ENCODE data around the gene GSK3B.
A peak's percentile ranks its signal among the peaks of the same experiment; 100 is the strongest.

GSK3B gene

GRCh38 chr3:120113128-120114116 is 19.2 kb upstream of the GSK3B start:
- Mint-ChIP-seq H3K9me3 (peaks cover 10% of the 10 kb centered on the region), H3K4me1 (no peaks in the 10 kb centered on the region), H3K36me3 (ENCODE audit: low read depth) (peaks cover 3% of the 10 kb centered on the region), H3K27me3 (no peaks in the 10 kb centered on the region), H3K4me3 (no peak overlapping the region), H3K27ac (no peak overlapping the region)
- DNase-seq (no peak), ATAC-seq (no peak)

DNA sequence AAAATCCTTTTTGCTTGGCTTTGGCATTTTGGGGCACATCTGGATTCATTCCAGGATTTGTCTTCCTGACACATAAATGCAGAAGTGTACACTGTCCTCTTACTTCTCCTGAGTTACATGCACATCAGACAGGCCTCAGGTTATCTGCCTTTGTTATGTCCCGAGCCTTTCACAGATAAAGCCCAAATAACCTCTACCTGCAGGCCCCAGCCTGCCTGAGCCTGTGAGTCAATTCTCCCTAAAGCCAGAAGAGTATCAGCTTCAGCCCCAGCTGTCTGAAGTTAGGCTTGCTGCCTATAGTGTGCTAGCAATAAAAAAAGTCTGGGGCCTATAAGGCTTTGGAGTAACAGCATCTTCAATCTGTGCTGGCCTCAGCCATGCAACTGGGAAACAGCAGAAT is 17.7 kb upstream of the GSK3B start:
- Mint-ChIP-seq H3K27me3 (no peaks in the 10 kb centered on the region), H3K9me3 (peaks cover 2% of the 10 kb centered on the region), H3K4me3 (no peak overlapping the region), H3K4me1 (no peaks in the 10 kb centered on the region), H3K27ac (no peak overlapping the region), H3K36me3 (ENCODE audit: low read depth) (peaks cover under 1% of the 10 kb centered on the region)
- ATAC-seq (no peak), DNase-seq (no peak)

GRCh38 chr3:120103276-120103675 is 9.0 kb upstream of the GSK3B start:
- Mint-ChIP-seq H3K4me3 (no peak overlapping the region), H3K36me3 (ENCODE audit: low read depth) (peaks cover 18% of the 10 kb centered on the region), H3K27me3 (no peaks in the 10 kb centered on the region), H3K9me3 (no peaks in the 10 kb centered on the region), H3K27ac (no peak overlapping the region), H3K4me1 (peaks cover 9% of the 10 kb centered on the region)
- DNase-seq, result no peak
- ATAC-seq, result no peak

GRCh38 chr3:120102674-120103073 is 8.4 kb upstream of the GSK3B start:
- no peaks in the 10 kb centered on the region for H3K9me3 Mint-ChIP-seq
- peaks cover 9% of the 10 kb centered on the region for H3K4me1 Mint-ChIP-seq
- DNase-seq (no peak), ATAC-seq (no peak)
- no peak overlapping the region for H3K27ac Mint-ChIP-seq
- H3K36me3 Mint-ChIP-seq (ENCODE audit: low read depth), result peaks cover 18% of the 10 kb centered on the region
- no peaks in the 10 kb centered on the region for H3K27me3 Mint-ChIP-seq
- H3K4me3 Mint-ChIP-seq, result no peak overlapping the region

- Mint-ChIP-seq H3K27me3 (no peaks in the 10 kb centered on the region), H3K9me3 (no peaks in the 10 kb centered on the region), H3K27ac (no peak overlapping the region), H3K36me3 (ENCODE audit: low read depth) (peaks cover 19% of the 10 kb centered on the region), H3K4me3 (no peak overlapping the region), H3K4me1 (peaks cover 11% of the 10 kb centered on the region)
- ATAC-seq (no peak), DNase-seq (no peak)
Measured at GRCh38 chr3:120102232-120102631, 8.0 kb upstream of the GSK3B start.

GRCh38 chr3:120101624-120102023 is 7.4 kb upstream of the GSK3B start:
- no peaks in the 10 kb centered on the region for H3K27me3 Mint-ChIP-seq

GRCh38 chr3:120100711-120101110 is 6.5 kb upstream of the GSK3B start:
- H3K9me3 Mint-ChIP-seq, result no peaks in the 10 kb centered on the region
- no peak for ATAC-seq
- peaks cover 21% of the 10 kb centered on the region for H3K36me3 Mint-ChIP-seq (ENCODE audit: low read depth)
- DNase-seq, result no peak
- H3K27ac Mint-ChIP-seq, result peak overlapping the region; percentile 4
- H3K4me3 Mint-ChIP-seq, result no peak overlapping the region
- peaks cover 25% of the 10 kb centered on the region for H3K4me1 Mint-ChIP-seq
- H3K27me3 Mint-ChIP-seq, result no peaks in the 10 kb centered on the region

More at GRCh38 chr3:120101624-120102023, 7.4 kb upstream of the GSK3B start:
- H3K9me3 Mint-ChIP-seq, result no peaks in the 10 kb centered on the region
- H3K4me3 Mint-ChIP-seq, result no peak overlapping the region
- ATAC-seq (no peak), DNase-seq (no peak)
- H3K4me1 Mint-ChIP-seq, result peaks cover 18% of the 10 kb centered on the region
- no peak overlapping the region for H3K27ac Mint-ChIP-seq
- H3K36me3 Mint-ChIP-seq (ENCODE audit: low read depth), result peaks cover 21% of the 10 kb centered on the region

DNA sequence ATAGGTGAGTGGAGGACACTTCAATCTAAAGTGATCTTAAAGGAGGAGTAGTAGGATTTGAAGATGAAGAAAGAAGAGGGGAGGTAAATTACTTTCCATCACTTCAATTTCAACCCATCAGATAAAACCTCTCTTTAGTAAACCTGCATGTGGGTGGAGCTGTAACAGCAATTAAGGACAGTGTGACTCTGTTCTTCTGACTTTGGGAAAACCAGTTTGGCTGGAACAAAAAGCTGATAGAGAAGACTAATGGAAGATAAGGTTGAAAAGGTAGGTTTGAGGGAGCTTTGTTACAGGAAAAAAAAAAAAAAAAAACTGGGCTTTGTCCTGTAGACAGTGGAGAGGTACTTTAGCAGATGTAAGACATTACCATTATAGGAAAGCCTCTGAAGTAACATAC is 4.5 kb upstream of the GSK3B start:
- Mint-ChIP-seq H3K4me3 (no peak overlapping the region), H3K27me3 (peaks cover 1% of the 10 kb centered on the region), H3K9me3 (no peaks in the 10 kb centered on the region), H3K27ac (no peak overlapping the region), H3K36me3 (ENCODE audit: low read depth) (peaks cover 28% of the 10 kb centered on the region), H3K4me1 (peaks cover 33% of the 10 kb centered on the region)
- no peak for DNase-seq
- no peak for ATAC-seq

DNA sequence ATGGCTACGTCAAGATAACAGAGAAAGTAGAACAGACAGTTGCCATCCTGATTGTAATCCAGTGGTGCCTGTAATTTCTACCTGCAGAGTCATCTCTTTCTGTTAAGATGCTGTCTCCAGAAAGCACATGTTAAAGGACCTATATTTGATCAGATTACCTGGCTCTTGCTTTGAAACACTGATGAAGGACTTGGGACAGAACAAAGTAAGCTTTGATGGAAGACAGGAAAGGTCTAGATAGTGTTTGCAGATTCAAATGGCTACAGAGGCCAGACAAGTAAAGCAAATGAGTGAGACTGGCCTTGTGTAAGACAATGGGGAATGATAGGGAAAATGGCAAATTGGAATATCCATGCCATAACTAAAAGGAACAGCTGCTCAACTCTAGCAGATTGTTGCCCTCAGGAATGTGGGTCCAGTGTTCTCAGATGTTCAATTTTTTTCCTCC is 1.8 kb upstream of the GSK3B start:
- H3K9me3 Mint-ChIP-seq, result no peaks in the 10 kb centered on the region

DNA sequence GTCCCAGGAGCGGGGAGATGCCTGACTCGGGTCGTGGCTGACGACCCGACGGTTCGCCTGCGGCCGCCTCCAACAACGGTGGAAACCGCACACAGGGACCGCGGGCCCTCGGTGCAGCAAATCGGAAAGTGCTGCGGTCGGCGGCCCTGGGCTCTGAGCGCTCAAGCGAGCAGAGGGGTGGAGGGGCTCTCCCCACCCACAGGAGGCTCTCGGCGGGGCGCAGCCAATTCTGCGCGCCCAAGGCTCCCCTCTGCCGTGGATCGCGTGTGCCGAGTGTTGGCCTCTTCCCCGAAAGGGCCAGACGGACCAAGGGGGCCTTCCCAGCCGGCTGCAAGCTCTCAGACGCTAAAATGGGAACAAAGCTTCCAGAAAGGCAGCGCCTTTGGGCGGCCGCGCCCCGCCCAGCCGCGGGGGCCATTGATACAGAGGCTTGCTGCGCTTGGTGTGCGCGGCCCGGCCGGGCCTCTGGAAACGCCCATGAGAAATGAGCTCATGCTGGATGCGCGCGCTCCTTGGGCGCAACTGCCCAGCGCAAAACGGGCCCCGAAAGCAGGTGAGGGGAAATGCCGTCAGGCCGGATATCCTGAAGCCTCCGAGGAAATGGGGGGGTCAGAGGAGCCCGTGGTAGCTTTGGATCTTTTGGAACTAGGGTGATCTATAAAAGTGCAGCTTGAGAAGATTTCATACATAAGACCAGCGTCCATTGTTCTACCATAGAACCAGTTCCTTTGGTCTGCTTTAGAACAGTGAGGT is 1.2 kb upstream of the GSK3B start:
- H3K27ac Mint-ChIP-seq, result no peak overlapping the region
- peaks cover 22% of the 10 kb centered on the region for H3K36me3 Mint-ChIP-seq (ENCODE audit: low read depth)
- H3K9me3 Mint-ChIP-seq, result no peaks in the 10 kb centered on the region

More for the DNA sequence above, 1.8 kb upstream of the GSK3B start:
- ATAC-seq (no peak), DNase-seq (no peak)
- Mint-ChIP-seq H3K27ac (no peak overlapping the region), H3K36me3 (ENCODE audit: low read depth) (peaks cover 26% of the 10 kb centered on the region), H3K4me1 (peaks cover 33% of the 10 kb centered on the region), H3K4me3 (no peak overlapping the region), H3K27me3 (peaks cover 1% of the 10 kb centered on the region)

DNA sequence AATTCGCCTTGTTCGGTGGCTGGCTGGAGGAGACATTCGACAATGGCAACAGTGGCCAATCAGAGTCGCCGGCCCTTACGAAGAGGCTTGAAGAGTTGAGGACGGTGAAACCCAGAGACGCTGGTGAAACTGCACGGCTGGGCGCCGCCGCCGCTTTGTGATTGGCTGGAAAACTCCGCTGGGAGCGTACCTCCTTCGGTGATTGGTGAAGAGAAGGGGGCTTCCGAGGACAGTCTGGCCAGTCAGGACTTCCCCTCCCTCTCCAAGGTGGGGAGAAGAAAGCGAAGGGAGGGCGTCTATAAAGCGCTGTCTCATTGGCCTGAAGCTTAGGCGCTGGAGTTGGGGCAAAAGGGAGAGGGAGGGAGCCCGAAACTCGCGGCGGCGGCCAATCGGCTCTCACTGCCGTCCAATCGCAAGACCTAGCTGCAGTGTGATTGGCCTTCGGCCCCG is 554 bp upstream of the GSK3B start:
- Mint-ChIP-seq H3K4me1 (peaks cover 30% of the 10 kb centered on the region), H3K27ac (no peak overlapping the region)
- ATAC-seq, result peak; percentile 82

More for the DNA sequence above, 1.2 kb upstream of the GSK3B start:
- DNase-seq (peak; percentile 86), ATAC-seq (peak; percentile 50)
- no peak overlapping the region for H3K4me3 Mint-ChIP-seq
- peaks cover 30% of the 10 kb centered on the region for H3K4me1 Mint-ChIP-seq
- H3K27me3 Mint-ChIP-seq, result peaks cover 1% of the 10 kb centered on the region

GRCh38 chr3:120093119-120093910 is 932 bp downstream of the GSK3B start:
- H3K27me3 Mint-ChIP-seq, result peaks cover 1% of the 10 kb centered on the region
- H3K9me3 Mint-ChIP-seq, result no peaks in the 10 kb centered on the region
- peaks cover 35% of the 10 kb centered on the region for H3K4me1 Mint-ChIP-seq
- H3K36me3 Mint-ChIP-seq (ENCODE audit: low read depth), result peaks cover 14% of the 10 kb centered on the region
- DNase-seq (peak; percentile 25), ATAC-seq (no peak)
- no peak overlapping the region for H3K27ac Mint-ChIP-seq
- H3K4me3 Mint-ChIP-seq, result no peak overlapping the region

More for the DNA sequence above, 554 bp upstream of the GSK3B start:
- H3K9me3 Mint-ChIP-seq, result no peaks in the 10 kb centered on the region
- peaks cover 19% of the 10 kb centered on the region for H3K36me3 Mint-ChIP-seq (ENCODE audit: low read depth)
- no peak overlapping the region for H3K4me3 Mint-ChIP-seq
- H3K27me3 Mint-ChIP-seq, result peaks cover 1% of the 10 kb centered on the region
- peak; percentile 96 for DNase-seq

GRCh38 chr3:120092474-120092873 is 1.8 kb downstream of the GSK3B start:
- H3K27me3 Mint-ChIP-seq, result peaks cover 1% of the 10 kb centered on the region
- H3K4me3 Mint-ChIP-seq, result no peak overlapping the region
- ATAC-seq (no peak), DNase-seq (no peak)
- no peaks in the 10 kb centered on the region for H3K9me3 Mint-ChIP-seq
- H3K27ac Mint-ChIP-seq, result no peak overlapping the region
- peaks cover 38% of the 10 kb centered on the region for H3K4me1 Mint-ChIP-seq
- H3K36me3 Mint-ChIP-seq (ENCODE audit: low read depth), result peaks cover 14% of the 10 kb centered on the region

- Mint-ChIP-seq H3K27me3 (peaks cover 1% of the 10 kb centered on the region), H3K27ac (no peak overlapping the region), H3K9me3 (no peaks in the 10 kb centered on the region), H3K36me3 (ENCODE audit: low read depth) (peaks cover 9% of the 10 kb centered on the region), H3K4me3 (no peak overlapping the region), H3K4me1 (peaks cover 29% of the 10 kb centered on the region)
- DNase-seq, result no peak
- no peak for ATAC-seq
Measured at GRCh38 chr3:120090422-120090821, 3.8 kb downstream of the GSK3B start.

Data from activated naive CD8-positive, alpha-beta T cell treated with anti-CD3 and anti-CD28 coated beads, Interleukin-2, amount 50 U/mL, for 24 hours (primary cell).